MV-4-11 (cell line): Measurements from ENCODE around the gene WNT3.

ENCODE experiments used
- DNase-seq: peaks from one replicate; lab custom pipeline; 2025; lab: John Stamatoyannopoulos, UW

WNT3 gene

DNA sequence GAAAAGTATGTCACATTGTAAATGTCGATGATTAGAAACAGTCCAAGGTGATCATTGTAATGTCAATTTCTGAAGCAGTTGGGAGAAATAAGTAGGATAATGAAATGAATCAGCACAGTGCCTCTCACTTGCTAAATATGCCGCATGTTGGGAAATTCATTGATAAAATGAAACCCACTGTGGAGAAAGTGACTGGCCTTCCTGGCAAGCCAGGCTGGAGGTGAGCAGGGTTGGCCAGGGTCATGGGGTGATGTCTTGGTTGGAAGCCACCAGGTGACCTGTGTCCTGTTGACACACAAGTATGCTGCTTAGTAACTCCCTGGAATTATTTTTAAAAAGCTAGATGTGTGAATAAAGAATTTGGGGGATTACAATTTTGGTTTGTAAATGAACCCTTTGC, 18.0 kb upstream of the WNT3 start:
- no peak for DNase-seq

DNA sequence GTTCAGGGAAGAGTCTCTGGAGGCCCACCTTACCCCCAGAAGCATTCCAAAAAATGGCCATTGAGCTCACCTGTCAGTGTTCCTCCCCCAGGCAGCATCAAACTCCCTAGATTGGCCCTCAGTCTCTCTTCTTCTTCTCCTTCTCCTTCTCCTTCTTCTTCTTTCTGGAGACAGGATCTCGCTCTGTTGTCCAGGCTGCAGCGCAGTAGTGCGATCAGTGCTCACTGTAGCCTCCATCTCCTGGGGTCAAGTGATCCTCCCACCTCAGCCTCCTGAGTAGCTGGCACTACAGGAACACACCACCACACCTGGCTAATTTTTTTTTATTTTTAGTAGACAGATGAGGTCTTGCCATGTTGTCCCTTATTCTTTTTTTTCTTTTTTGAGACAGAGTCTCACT, 16.4 kb upstream of the WNT3 start:
- no peak for DNase-seq

DNA sequence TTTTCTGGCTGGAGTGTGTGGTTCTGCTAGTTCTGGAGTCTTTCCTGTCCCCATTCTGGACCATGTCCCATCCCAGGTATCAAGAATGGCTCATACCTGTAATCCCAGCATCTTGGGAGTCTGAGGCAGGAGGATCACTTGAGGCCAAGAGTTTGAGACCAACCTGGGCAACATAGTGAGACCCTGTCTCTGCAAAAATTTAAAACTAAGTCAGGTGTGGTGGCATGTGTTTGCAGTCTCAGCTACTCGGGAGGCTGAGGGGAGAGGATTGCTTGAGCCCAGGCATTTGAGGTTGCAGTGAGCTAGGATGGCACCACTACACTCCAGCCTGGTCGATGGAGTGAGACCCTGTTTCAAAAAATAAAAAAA, 15.3 kb upstream of the WNT3 start:
- DNase-seq = no peak

DNA sequence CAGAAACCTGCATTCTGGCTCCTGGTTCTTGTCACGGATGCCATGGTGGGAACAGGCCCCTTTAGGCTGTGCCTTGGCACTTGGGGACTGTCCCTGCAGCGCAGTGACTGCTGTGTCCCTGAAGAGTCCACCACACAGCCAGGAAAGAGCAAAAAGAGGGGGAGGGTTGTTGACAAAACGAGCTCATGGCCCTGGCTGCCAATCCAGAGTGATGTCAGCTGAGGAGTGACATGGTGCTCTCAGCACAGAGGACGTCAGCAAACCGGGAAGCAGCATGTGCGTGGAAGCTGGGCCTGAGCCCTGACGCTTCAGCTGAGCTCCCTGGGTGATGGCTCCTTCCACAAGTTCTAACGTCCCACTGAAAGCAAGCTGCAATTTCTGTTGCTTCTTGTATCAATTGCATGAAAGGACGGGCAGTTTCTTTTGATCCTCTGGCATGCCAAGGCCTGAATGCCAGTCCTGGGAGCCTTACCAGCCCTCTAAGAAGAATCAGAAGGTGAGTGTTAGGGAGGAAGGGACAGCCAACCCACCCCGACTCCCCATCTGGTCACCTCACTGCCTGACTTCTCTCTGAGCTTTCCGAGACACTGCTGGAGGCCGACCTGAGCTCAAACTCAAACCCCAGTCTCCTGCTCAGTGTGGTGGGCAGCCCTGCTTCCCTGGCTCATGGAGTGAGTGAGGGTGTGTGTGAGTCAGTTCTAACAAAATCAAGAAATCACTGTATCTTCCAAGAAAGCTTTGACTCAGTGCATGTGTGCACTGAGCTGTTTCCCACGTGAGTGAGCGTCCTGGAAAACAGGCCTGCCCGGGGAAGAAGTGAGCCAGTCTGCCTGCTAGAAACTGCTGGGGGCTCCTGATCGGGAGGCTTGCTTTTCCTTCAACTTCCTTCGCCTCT, 14.7 kb upstream of the WNT3 start:
- DNase-seq = no peak

DNA sequence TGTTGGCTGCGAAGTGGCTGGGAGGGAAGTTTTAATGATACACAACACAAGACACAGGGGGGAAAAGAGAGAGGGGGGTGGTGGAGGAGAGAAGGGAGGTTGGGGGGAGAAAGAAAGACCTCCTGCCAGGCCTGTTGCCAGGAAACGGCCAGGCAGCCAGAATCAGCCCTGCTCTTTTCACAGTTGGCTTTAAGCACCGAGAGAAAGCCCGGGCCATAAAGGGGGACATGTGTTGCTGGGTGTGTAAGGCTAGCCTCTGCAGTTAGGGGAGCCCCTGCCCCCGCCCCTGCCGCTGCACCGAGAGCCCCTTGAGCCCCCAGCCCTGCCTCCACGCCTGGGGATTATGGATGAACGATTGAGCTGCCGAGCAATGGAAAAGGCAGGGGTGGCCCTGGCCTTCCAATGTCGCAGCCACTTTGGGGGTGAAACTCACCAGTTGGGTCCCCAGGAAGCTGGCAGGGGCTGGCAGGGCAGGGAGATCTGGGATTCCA, 13.9 kb upstream of the WNT3 start:
- DNase-seq = no peak

DNA sequence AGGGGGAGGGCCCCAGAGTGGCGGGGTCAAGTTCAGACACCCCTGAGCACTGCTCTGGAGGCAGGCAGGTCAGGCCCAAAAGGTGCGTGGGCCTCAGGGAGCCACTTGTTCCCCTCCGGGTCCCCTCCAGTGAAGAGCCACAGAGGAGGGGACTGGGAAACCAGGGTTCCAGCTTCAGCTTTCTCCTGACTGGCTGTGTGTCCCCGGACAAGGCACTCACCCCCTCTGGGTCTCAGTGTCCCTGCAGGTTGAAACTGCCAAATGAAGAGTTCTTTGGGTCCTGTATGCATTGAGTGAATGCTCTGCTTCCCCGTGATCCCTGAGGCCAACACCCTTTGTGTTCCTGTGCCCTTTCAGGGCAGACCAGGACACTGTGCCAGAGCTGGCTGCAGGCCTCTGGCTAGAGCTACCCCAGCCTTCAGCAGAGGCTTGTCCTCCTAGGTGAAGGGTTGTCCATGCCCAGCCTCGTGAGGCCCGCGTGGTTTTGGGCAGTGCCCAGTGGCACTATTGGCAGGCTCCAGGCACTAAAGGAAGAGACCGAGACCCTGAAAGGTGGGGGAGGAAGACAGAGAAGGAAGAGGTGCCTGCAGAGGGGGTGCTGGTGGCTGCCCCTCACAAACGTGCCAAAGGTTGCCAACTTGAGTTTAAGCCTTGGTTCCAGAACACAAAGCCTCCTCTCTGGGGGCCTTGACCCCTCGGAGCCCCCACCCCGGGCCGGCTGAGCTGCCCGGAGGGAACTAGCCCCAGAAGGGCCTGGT, 13.3 kb upstream of the WNT3 start:
- no peak for DNase-seq

DNA sequence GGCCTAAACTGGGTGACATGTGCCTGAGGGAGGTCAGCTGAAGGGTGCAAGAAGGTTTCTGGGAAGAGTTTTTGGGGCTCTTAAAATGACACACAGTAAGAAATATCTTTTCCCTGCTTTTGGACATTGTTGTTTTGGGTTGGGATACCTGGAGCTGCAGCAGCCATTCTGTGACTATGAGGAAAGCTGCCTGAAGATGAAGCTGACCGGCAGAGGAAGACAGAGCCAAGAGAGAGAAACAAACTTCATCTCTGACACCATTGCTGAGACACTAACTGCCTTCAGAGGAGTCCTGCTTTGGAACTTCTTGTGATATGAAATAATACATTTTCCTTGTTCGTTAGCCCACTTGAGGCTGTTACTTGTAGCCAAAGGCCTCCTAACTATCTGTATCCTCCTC, 8.8 kb upstream of the WNT3 start:
- no peak for DNase-seq

DNA sequence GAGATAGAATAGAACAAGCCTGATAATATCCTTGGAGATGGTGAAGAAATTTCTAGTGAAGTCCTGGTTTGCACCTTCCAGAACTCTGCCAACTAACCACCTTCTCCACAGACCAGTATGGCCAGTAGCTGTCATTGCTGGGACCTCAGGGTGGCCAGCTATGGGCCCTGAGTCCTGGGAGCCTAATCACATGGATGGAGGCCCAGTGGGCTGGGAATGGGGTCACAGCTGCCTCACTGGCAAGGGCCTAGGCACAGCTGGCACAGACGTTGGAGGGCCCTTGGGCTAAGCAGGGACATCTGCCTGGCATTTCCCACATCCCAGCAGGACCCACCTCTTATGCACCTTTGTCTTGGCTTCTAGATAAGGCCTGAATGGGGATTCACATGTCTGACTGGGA, 7.6 kb upstream of the WNT3 start:
- DNase-seq = no peak

DNA sequence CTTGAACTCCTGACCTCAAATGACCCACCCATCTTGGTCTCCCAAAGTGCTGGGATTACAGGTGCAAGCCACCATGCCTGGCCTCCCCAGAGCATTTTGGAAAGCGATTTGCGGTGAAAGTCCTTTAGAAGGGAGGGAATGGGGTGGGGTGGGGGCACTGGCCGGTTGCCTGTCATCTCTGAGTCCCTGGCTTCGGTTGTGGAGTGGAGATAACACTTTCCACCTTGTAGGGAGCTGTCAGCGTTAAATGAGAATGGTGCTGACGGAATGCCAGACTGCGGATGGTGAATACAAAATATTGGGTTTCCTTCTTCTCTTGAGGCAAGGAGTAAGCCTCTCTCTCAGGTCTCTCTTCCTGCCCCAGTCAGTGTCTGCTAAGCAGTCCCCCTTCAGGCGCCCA, 5.2 kb upstream of the WNT3 start:
- no peak for DNase-seq

DNA sequence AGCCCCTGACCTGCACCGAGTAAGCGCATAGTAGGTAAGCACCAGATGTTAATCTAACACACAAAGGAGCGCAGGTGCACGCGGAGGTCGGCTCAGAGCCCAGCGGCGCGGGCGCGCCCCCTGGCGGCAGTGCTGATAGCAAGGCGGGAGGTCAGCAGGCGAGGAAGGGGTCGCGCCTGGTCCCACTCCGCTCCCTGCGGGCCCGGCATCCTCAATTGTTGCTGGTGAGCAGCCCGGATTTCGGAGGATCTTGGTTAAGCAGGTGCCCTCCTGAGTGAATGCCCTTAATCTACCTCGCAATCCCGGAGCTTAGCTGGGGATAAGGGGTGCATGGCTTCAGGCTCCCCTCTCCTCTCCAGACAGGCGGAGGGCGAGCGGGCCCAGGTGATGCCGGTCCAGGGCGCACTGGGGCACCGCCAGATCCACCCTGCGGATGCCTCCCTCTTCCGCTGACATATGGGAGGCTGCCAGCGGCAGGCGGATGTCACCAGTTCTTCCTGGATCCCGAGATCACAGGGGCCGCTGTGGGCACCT, 4.0 kb upstream of the WNT3 start:
- no peak for DNase-seq

DNA sequence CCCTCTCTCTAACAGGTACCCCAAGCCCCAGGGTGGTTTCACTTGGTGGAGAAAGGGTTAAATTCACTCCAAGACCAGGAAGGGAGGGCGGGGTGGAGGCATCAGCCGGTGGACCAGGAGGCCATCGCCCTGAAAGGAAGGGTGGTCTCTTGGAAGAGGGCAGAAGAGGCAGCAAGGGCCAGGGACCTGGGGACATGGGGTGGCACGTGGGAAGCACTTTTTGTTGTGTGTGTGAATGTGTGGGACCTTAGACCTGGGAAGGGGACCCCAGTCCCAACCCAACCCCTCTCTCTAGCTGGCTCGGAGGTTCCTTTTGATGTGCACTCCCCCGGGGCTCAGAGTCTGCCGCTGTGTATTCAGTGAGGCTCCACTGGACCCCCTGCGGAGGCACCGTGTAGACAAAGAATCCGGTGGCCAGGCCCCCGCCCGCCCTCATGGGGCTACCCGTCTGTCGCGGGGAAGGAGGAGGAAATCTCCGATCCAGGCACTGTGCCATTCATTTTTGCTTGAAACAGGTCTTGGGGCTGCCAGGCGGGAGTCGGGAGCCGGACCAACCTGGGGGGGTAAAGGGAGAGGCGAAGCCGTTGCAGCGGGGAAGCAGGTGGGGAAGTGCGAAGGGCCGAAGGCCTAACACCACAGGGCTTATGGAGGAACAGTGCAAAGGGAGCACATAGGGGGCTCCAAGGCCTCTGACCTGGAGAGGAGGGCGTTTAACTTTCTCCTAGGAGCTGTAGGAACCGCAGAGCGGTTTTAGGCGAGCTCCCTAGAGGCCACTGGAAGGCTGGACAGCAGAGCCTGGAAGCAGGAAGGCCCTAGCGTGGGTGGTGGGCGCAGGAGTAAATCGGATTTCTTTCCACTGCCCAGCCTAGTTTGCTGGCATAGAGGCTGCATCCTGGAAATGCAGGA, 3.2 kb upstream of the WNT3 start:
- no peak for DNase-seq

DNA sequence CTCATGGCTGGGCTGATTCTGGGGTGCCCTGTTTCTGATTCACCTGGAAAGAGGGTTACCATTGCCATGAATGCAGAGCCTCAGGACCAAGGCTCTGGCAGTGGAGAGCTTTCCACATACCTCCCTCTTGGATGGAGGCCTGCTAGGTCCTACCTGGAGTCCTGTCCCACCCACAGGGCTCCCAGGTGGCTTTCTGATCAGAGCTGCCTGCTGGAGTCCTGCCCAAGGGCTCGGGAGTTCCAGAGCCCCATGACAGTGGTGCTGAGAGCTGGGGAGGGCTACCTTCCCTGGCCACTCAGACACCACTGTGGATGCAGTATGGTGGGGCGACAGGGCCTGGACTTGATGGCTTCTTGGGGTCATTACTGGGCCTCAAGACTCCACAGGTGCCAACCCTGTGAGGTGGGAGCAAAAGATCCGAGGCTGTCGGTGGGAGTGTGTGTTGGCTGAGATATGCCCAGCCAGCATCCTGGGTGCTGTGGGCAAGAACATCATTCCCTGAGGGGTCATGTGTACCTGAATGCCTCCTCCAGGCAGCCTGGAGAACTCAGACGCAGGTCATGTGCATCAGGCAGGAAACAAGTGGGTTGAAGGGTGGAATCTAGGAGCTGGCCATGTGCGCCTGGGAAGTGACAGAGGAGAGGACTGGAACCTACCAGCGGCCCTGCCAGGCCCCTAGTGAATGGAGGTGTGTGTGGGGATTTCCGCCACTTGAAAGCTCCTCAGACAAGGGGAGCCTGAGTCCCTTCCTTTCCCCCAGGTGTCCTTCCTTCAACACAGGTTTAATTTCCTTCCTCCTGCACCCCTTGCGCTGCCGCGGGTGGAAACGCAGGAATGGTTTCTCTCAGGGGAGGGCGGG, 2.3 kb upstream of the WNT3 start:
- DNase-seq = no peak

DNA sequence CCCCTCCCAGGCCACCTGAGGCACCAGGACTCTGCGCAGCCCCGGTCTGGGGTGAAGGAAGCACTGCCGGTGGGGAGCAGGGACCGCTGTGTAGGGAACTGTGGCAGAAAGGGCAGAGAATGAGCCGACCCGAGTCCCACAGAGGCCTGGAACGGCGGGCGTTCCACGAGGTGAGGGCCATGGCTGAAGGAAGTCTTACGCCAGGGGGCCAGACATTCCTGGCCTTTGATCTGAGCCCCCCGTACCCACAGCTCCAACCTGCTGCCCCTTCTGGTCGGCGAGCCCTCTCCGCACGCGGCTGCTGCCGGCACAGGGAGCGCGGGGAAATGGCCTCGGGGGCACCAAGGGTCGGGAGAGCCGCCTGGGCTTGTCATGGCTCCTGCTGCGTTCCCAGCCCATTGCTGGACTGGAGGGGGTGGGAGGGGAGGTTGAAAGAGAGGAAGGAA, 1.4 kb upstream of the WNT3 start:
- DNase-seq = no peak

DNA sequence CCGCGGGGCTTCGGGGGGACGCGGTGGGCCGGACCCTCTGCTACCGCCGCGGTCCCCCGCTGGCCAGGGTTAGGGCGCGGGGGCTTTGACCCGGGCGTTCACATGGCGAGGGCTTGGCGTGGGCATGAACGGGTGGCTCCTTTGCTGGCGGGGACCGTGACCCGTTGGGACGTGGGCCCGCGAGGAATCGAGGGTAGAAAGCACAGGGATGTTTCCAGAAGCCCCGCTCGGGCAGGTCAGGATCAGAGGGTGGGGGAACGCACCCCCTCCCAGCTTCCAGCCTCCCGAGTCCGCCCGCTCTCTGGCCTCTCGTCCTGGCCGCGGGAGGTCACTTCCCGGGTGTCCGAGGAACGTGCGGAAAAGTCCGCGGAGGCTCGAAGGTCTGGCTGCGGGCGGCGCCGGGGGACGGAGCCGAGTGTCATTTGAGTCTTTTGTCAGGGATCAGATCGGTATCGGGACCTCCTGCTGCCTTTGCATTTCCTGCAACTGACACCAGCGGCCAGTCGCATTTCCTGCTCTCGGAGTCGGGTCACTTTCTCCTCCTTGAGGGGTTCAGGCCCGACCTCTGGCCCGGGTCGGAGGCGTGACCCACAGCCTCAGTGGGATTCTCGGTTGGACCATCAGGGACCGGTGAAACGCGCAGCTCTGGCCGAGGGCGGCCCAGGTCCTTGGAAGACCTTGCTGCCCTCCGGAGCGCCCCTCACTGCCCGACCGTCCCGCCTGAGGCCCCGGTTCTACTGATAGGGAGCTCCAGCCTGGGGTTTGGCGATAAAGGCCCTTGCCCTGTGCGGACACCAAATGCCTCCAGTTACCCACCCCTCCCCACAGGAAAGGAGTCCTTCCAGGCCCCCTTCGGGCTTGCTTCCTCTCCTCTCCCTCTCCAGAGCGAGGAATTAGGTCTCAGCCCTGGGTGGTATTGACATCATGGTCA, 702 bp upstream of the WNT3 start:
- DNase-seq = no peak

DNA sequence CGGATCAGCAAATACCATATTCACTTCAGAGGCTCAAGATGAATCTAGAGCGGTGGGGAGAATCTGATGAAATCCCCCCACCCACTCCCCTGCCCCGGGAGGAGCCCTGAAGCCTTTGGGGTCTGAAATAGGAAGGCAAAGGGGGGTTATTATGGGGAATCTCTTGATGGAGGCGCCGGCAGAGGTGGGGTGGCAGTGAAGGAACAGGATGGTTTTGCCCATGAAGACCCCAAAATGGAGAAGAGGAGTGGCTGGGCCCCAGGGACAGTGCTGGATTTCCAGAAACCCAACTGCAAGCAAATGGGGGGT, 637 bp downstream of the WNT3 start:
- DNase-seq = no peak

DNA sequence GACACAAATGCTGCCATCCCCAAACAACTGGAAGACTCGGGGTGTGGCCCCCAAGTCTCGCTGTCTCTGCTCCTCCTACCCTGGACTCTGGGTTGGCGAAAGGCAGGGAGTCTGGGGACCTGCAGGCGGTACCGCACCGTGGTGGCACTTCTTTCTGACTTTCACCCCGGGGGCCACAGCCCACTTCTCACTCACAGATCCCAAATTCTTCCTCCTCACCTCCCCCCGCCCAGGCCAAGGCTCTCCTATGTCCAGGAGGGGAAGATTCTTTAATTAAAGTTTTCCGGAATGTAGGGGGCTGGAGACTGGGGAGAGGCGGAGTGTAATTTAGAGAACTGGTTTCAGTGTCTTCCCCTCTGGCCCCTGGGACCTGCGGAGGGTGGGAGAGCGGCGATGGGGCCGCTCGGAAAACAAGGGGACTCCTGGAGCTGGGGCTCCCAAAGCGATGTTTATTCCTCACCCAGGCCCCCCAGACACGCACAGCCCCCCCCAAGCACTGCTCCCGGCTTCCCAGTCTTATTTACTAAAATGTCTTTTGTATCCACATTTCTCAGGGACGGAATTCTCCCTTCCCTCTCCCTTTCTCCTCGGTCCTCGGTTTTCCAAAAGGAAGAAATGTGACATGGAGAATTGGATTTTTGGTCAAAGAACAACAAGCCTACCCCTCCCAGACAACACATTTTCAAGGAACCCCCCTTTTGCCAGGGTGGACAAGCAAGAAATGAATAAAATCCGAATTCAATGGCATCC, 1.2 kb downstream of the WNT3 start:
- no peak for DNase-seq

DNA sequence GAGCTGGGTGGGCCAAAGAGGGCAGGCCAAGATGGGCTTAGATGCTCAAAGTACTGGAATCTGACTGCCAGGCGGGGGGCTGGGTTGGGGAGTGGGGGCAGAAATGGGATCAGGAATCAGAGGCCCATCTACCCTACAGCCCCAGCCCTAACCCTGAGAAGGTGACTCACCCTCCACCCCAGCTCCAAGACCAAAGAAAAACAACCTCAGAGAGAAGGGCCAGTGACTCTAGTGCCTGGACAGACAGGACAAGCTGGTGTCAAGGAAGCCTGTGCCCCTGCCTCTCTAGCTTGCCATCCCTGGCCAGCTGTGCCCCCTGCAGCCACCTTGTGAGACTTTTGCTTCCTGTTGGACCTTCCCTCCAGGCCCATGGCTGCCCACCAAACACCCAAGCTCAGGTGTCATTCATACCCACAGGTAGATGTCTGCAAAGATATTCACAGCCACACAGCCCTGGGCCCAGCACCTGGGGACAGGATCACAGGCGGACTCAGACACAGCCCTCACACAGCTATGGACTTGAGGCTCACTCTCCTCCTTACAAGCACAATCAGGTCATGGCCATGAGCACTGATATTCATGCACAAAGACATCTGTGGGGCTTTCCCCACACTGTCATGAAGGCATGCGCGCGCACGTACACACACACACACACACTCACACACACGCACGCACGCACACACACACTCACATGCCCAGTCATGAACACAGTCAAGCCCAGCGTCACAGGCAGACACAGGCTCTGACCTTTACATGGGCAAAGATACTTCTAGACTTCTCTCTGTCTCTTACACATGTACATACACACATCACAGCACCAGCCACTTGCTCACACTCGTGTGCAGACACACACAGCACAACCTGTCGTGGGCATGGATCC, 2.8 kb downstream of the WNT3 start:
- DNase-seq = no peak

DNA sequence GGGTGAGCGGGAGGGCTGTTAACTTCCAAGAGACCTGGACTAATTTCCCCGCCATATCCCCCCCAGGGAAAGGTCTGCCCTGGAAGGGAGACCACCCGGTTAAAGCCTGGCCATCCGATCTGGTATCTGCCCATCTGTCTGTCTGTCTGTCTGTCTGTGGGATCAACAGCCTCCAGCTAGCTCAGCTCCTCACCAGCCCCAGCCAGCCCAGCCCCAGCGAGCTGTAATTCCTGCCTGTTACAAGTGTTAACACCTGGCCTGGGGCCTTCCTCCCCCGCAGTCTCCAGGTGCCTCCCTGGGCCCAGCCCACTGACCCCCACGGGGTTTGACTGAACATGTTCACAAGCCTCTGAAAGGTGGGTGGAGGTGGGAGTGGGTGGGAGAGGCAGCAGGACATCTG, 4.0 kb downstream of the WNT3 start:
- DNase-seq = no peak
